WTC11 (cell line): Measurements from ENCODE around the gene SPRR2F.

Experiments
- FOXK1 ChIP-seq: sonication (generic); formaldehyde crosslinking; IDR thresholded peaks from 2 replicates; pipeline ENCODE4 v1.8.0; 2022; ENCODE audit warnings: mild to moderate bottlenecking, moderate library complexity, missing genetic modification reagents
- GABPB1 ChIP-seq: sonication (generic); formaldehyde crosslinking; IDR thresholded peaks from 2 replicates; pipeline ENCODE4 v1.8.1; 2023; ENCODE audit warnings: mild to moderate bottlenecking, missing genetic modification reagents
- KAT7 ChIP-seq: sonication (generic); formaldehyde crosslinking; IDR thresholded peaks from 2 replicates; pipeline ENCODE4 v1.8.1; 2023; ENCODE audit warnings: missing genetic modification reagents, mild to moderate bottlenecking, borderline replicate concordance
- MXD4 ChIP-seq: fragments of 250-450 bp; sonication (Bioruptor Pico); IDR thresholded peaks from 2 replicates; pipeline ENCODE4 v1.8.0; 2021; ENCODE audit warnings: mild to moderate bottlenecking, moderate library complexity, borderline replicate concordance
- NFATC4 ChIP-seq: fragments of 250-450 bp; sonication (Bioruptor Pico); IDR thresholded peaks from 2 replicates; pipeline ENCODE4 v1.9.0; 2021; ENCODE audit warnings: mild to moderate bottlenecking
- NR1H2 ChIP-seq: sonication (generic); formaldehyde crosslinking; IDR thresholded peaks from 2 replicates; pipeline ENCODE4 v1.9.0; 2021; ENCODE audit warnings: mild to moderate bottlenecking, moderate library complexity, missing genetic modification reagents
- SMAD3 ChIP-seq: sonication (generic); formaldehyde crosslinking; IDR thresholded peaks from 2 replicates; pipeline ENCODE4 v1.8.0; 2022; ENCODE audit warnings: missing genetic modification reagents, mild to moderate bottlenecking, borderline replicate concordance
- ZNF138 ChIP-seq: sonication (generic); formaldehyde crosslinking; conservative IDR thresholded peaks from 2 replicates; pipeline ENCODE4 v1.8.1; 2022; ENCODE audit warnings: mild to moderate bottlenecking, moderate library complexity, missing genetic modification reagents
- TF ChIP-seq, protein P1 (sequence below): fragments of 200-600 bp; IDR thresholded peaks from 2 replicates; pipeline ENCODE4 v1.8.0; 2022; ENCODE audit warnings: antibody characterized with exemption
- TF ChIP-seq, protein P2 (sequence below): sonication (generic); formaldehyde crosslinking; IDR thresholded peaks from 2 replicates; pipeline ENCODE4 v1.8.1; 2023; ENCODE audit warnings: mild to moderate bottlenecking, missing genetic modification reagents, moderate library complexity
- TF ChIP-seq, protein P3 (sequence below): sonication (generic); formaldehyde crosslinking; IDR thresholded peaks from 2 replicates; pipeline ENCODE4 v1.8.1; 2022; ENCODE audit warnings: mild to moderate bottlenecking, moderate library complexity, missing genetic modification reagents

DNA sequence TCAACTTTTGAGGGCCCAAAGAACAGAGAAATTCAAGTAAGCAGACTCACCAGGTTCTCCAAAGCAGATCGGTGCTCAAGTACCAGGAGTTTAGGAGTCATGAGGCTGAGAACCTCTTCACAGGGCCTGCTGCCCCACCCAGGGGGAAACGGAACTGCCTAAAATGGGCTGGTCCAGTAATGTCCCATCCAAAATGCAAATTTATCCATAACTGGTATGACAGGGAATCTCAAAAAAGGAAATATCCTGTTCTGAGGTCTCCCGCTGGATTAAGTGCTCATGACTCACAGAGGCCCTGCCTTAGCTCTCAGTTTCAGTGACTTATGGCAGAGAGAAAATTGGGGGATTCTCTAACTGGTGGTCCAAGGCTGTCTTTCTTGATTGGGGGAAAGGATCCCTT is 28.1 kb upstream of the SPRR2F start:
- TF ChIP-seq, protein P1, sequence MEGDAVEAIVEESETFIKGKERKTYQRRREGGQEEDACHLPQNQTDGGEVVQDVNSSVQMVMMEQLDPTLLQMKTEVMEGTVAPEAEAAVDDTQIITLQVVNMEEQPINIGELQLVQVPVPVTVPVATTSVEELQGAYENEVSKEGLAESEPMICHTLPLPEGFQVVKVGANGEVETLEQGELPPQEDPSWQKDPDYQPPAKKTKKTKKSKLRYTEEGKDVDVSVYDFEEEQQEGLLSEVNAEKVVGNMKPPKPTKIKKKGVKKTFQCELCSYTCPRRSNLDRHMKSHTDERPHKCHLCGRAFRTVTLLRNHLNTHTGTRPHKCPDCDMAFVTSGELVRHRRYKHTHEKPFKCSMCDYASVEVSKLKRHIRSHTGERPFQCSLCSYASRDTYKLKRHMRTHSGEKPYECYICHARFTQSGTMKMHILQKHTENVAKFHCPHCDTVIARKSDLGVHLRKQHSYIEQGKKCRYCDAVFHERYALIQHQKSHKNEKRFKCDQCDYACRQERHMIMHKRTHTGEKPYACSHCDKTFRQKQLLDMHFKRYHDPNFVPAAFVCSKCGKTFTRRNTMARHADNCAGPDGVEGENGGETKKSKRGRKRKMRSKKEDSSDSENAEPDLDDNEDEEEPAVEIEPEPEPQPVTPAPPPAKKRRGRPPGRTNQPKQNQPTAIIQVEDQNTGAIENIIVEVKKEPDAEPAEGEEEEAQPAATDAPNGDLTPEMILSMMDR: no peak
- TF ChIP-seq ZNF138 (CRISPR knock-in tag): no peak
- TF ChIP-seq MXD4 (CRISPR knock-in tag): no peak
- TF ChIP-seq NR1H2 (CRISPR knock-in tag): no peak
- TF ChIP-seq NFATC4 (CRISPR knock-in tag): no peak
- no peak for TF ChIP-seq SMAD3 (CRISPR knock-in tag)
- no peak for TF ChIP-seq KAT7 (CRISPR knock-in tag)
- TF ChIP-seq, protein P2, sequence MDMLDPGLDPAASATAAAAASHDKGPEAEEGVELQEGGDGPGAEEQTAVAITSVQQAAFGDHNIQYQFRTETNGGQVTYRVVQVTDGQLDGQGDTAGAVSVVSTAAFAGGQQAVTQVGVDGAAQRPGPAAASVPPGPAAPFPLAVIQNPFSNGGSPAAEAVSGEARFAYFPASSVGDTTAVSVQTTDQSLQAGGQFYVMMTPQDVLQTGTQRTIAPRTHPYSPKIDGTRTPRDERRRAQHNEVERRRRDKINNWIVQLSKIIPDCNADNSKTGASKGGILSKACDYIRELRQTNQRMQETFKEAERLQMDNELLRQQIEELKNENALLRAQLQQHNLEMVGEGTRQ (CRISPR knock-in tag): no peak
- TF ChIP-seq, protein P3, sequence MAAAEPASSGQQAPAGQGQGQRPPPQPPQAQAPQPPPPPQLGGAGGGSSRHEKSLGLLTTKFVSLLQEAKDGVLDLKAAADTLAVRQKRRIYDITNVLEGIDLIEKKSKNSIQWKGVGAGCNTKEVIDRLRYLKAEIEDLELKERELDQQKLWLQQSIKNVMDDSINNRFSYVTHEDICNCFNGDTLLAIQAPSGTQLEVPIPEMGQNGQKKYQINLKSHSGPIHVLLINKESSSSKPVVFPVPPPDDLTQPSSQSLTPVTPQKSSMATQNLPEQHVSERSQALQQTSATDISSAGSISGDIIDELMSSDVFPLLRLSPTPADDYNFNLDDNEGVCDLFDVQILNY (CRISPR knock-in tag): no peak
- no peak for TF ChIP-seq FOXK1
- TF ChIP-seq GABPB1 (CRISPR knock-in tag): no peak
